GM19397 (cell line): ENCODE results near the gene TEKTIP1.
"Not testable (repeated sequence)": the region's sequence is repeated elsewhere in the genome, so short reads cannot be mapped to it uniquely, and the experiment has no call there.

Source experiments
- ATAC-seq: cut with Tn5 transposase; IDR thresholded peaks from one replicate; pipeline ENCODE4 v1.9.1; 2021; ENCODE audit warnings: mild to moderate bottlenecking, moderate library complexity; ENCODE audit not compliant: unreplicated experiment

Gene TEKTIP1

DNA sequence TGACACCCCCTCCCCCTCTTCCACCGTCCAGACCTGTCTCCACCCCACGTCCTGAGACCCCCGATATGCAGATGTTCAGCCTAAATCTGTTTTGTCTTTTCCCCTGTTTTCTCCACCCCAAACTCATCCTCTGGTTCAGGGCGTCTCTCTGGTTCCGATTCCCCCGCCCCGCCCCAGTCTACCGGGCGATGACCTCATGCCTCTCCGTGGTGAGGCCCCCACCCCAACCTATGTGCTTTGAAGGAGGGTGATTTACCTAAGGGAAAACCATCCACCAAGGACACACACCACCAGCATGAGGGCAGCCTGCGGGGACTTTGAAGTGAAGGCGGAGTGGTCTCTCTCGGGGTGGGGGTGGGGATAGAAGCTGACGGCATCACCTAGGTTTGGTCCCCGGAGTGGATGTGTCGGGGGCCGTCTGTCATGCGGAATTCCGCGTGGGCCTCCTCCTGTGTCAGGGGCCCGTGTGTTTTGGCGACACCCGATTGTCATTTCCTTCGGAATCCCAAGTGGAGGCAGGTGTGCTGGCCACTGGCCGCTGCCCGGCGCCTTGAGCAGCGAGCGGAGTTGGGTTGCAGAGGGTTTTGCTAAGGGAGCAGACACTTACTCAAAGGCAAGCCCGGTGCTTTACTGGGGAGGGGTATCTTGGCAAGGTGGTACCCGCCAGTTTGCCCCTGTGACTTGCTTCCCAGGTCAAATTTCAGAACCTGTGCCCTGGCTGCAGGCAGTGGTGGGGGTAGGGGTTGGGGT, 31.4 kb upstream of the TEKTIP1 start:
- no peak for ATAC-seq

GRCh38 chr19:3508121-3508661, 30.8 kb upstream of the TEKTIP1 start:
- not testable (repeated sequence) for ATAC-seq

- ATAC-seq = no peak
These were observed 30.0 kb upstream of the TEKTIP1 start for GRCh38 chr19:3508771-3509535.

- no peak for ATAC-seq
These were observed 29.4 kb upstream of the TEKTIP1 start for GRCh38 chr19:3509566-3509989.

- no peak for ATAC-seq
These were observed 28.2 kb upstream of the TEKTIP1 start for GRCh38 chr19:3510727-3511126.

DNA sequence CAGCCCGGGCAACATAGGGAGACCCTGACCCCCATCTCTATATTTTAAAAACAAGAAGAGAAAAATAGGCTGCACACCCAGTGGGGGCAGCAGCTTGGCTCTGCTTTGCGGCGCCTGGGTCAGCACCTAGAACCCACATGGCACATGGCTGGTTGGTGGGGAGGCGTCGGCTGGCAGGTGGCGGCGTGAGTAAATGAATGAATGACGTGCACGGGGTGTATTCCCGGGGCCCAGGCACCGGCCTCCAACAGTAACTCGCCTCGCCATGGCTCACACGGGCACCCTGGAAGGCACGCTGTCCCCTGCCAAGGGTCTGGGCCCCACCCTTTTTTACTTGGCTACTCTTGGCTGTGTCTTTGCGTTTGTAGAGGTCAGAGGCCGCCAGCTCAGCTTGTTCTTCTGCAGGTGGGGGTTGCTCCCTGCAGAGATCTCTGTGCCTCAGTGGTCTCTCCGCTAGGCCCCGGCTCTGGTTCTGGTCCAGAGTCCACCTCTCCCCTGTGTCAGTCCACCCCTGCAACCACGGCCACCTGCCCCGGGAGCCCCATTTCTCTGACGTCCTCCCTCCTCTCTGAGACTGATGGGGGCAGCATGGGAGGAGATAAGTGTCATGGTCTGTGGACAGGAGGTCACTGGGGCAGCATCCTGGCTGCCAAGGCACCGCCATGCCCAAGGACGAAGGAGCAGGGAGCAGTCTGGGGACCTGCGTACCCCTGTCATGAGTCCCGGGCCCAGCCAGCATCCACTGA, 27.3 kb upstream of the TEKTIP1 start:
- ATAC-seq = no peak

DNA sequence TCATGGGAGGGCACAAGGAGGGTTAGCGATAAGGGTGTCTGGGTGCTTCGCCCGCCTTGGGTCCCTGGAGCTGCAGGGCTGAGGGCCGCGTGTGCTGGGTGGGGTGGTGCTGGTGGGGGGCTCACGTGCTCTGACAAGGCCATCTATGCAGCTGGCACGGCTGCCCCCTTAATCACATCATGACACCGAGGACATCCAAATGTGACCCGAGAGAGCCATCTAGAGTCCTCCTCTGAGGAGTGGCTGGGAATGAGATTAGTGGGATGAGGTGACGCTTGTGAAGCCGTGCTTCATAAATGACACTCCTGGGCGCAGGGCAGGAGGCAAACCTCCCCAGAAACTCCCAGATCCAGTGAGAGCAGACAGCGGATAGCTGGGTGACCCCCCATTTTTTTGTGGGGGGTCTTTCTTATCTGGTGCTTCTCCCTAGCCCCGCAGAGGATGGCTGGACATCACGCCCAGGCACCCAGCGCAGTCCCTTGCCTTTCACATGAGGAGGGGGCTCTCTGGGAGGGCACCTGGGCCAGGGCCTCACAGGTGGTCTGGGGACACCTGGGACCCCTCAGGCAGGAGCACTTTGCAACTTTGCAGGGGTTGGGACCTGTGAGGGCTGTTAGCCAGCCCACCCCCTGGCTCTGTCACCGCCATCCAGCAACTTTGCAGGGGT, 26.3 kb upstream of the TEKTIP1 start:
- no peak for ATAC-seq

- ATAC-seq = no peak
These were observed 25.5 kb upstream of the TEKTIP1 start for GRCh38 chr19:3513229-3514140.

- no peak for ATAC-seq
These were observed 24.0 kb upstream of the TEKTIP1 start for GRCh38 chr19:3514930-3515329.

- ATAC-seq = no peak
These were observed 23.0 kb upstream of the TEKTIP1 start for GRCh38 chr19:3515891-3516422.

- no peak for ATAC-seq
These were observed 22.2 kb upstream of the TEKTIP1 start for GRCh38 chr19:3516675-3517207.

GRCh38 chr19:3517638-3518037, 21.3 kb upstream of the TEKTIP1 start:
- ATAC-seq = no peak

DNA sequence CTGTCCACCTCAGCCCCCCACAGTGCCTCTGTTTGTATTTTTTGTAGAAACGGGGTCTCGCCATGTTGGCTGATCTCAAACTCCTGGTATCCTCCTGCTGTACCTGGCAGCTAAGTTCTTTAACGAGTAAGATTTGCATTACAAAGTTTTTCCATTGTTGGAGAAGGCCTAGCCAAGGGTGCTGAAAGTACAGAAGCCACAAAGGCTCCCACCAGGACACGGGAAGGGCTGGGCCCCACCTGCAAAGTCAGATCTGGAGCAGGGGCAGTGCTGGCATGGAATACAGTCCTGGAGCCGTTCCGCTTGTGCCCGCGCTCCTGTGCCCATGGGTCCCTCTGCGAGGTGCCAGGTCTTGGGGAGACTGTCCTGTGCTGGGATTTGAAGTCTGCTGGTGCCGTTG, 20.7 kb upstream of the TEKTIP1 start:
- ATAC-seq = no peak

- ATAC-seq = no peak
These were observed 20.3 kb upstream of the TEKTIP1 start for GRCh38 chr19:3518659-3519058.

GRCh38 chr19:3519126-3519525, 19.8 kb upstream of the TEKTIP1 start:
- no peak for ATAC-seq

GRCh38 chr19:3520166-3521103, 18.5 kb upstream of the TEKTIP1 start:
- no peak for ATAC-seq

DNA sequence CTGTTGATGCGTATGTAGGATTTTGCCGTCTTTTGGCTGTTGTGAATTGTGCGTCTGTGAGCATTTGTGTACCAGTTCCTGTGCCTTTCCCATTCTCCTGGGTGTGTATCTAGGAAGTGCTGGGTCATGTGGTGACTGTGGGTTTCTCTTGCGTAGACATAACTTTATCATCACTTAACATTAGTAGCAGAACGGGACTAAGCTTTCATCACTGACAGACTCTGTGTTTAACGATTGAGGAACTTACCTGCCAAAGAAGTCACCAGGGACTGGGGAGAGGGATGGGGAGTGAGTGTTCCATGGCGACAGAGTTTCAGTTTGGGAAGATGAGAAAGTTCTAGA, 17.9 kb upstream of the TEKTIP1 start:
- no peak for ATAC-seq
